GM13977 (cell line): Measurements from ENCODE around the gene PLCG2.
"Not testable (repeated sequence)": the region's sequence is repeated elsewhere in the genome, so short reads cannot be mapped to it uniquely, and the experiment has no call there.

Experiments used
- DNase-seq: peaks from one replicate; pipeline ENCODE4 v3.0.0; 2012; ENCODE audit warnings: low spot score
- CTCF ChIP-seq: IDR thresholded peaks from 2 replicates; pipeline ENCODE4 v1.5.1; 2012; ENCODE audit warnings: mild to moderate bottlenecking, control low read depth; ENCODE audit not compliant: insufficient read depth; ENCODE audit errors: extremely low read depth, missing control alignments
- in situ Hi-C: fragments of 300-500 bp; cut with MboI; formaldehyde crosslinking; loops from one replicate; pipeline ENCODE4 v1.12.0; 2022; ENCODE audit warnings: low sequenced_read_pairs, low pct_unique_long_range_greater_than_20kb, mixed read lengths, inconsistent platforms; ENCODE audit not compliant: unreplicated experiment

PLCG2 gene

DNA sequence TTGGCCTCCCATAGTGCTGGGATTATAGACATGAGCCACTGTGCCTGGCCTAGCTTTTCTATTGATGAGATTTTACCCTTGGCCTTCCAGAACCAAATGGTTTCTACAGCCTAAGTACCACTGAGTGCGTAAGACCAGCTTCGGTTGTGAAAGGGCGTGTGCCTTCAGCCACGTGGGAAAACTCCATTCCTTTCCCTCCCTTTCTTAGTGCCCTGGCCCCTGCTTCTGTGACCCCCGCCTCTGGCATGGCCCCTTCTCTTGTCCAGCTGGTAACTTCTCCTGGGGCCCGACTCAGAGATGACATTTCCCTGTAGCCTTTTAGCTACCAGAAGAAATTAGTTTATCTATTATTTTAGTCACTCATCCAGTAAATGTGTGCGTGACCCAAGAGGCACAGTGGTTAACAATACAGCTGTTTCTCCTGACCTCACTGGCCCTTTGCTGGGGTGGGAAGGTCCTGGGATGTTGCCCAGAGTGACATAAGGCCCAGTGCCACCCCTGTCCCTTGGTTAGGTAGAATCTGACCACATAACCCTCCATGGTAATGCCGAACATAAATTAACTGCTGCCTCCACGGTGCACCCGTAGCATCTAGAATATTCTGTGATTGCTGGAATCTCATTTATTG lies 97.3 kb downstream of the PLCG2 start:
- in situ Hi-C loops = no loop called here
- no peak for DNase-seq

DNA sequence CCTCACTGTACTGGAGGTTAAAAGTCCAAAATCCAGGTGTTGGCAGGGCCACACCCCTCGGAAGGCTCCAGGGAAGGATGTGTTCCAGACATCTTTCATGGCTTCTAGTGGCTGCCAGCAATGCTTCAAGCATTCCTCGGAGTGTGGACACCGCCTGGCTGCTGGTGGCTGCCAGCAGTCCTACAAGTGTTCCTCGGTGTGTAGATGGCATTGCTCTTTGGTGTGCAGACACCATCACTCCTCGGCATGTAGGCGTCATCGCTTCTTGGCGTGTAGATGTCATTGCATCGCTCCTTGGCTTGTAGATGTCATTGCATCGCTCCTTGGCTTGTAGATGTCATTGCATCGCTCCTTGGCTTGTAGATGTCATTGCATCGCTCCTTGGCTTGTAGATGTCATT lies 98.4 kb downstream of the PLCG2 start:
- in situ Hi-C loops, DNase-seq: not testable (repeated sequence)

More for the DNA sequence above, 97.3 kb downstream of the PLCG2 start:
- TF ChIP-seq CTCF = no peak

- DNase-seq = no peak
- no peak for TF ChIP-seq CTCF
- in situ Hi-C loops = no loop called here
These were observed 99.4 kb downstream of the PLCG2 start for GRCh38 chr16:81878529-81878928.

DNA sequence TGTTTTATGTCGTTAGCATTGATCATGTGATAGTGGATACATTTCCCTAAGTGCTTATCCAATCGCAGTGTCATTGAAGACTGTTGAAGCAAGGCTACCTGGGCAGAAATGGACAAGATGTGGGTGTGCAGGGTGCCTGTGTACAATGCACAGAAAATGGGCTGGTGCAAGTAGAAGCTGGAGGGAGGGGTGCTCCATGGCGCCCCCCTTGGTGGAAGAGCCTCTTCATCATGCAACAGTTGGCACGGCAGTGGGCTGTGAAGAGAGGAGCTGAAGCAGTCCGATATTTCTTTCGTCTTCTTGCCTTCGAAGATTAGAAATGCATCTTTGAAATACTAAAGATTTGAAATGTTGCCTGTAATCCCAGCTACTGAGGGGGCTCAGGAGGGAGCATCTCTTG lies 100.5 kb downstream of the PLCG2 start:
- in situ Hi-C loops = no loop called here
- peak; percentile 30 for TF ChIP-seq CTCF
- DNase-seq = no peak

GRCh38 chr16:81880816-81881215 lies 101.7 kb downstream of the PLCG2 start:
- DNase-seq = no peak
- in situ Hi-C loops = no loop called here
- no peak for TF ChIP-seq CTCF

DNA sequence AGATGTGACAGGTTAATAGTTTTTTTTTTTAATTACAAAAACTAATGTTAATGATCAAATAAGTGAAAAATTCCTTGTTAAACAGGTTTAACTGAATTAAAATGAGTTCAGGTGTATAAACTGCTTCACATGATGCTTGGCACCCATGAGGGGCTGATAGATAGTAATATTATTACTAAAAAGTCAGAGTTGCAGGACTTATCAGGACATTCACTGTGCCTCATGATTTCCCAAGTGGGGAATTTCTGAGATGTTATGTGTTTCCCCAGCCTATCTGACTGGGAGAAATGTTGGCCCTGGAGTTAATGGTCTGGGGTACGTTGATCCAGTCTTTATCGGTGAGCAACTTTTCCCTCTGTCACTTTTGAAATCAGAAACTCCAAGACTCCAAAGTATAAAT lies 102.1 kb downstream of the PLCG2 start:
- no peak for DNase-seq
- no peak for TF ChIP-seq CTCF
- in situ Hi-C loops = no loop called here

DNA sequence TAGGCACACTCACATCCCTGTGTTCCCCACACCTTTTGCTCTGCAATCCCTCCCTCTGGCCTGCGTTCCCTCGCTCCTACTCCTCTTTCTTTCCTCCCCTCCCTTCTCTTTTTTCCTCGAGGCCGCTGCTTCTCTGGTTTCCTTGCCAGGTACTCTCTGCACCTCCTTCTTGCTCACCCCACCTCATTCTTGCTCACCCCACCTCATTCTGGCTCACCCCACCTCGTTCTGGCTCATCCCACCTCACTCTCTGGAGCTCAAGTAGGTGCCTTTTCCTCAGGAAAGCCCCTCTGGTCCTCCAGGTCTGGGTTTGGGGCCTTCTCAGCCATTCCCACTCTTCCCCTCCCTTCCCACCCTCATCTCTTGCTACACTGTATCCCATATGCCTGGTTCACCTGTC lies 103.5 kb downstream of the PLCG2 start:
- DNase-seq = no peak
- in situ Hi-C loops = no loop called here
- TF ChIP-seq CTCF = no peak
